ENCODE results near the gene SMYD3. TPM values are rescaled to one million over a fixed set of nuclear protein-coding genes. Genes with fewer than 3 reads are reported as not detected.

SMYD3 gene
- total and polyA plus RNA-seq, 2 of the 13 experiments (the other 11 are each of a cell fraction or from before 2014, with no cell fraction given), result 27.7 to 35.8 TPM

DNA sequence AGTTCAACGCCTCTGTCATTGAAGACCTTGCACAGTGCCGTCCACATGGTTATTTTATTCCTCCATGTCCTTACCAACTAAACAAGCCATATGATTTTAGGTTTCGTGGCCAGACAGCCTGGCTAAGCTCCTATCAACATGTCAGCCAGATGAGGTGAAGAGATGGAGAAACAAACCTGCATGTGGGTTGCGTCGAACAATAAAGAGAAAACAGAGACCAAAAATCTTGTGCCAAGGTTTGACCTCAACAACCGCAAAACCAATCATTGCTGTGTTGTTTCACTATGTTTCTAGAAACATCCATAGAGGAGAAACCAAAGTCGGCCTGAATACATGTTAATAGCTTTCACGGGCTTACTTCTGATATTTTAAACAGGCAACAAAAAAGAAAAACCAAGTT, 544.6 kb downstream of the SMYD3 start:
- Histone ChIP-seq H3K9me3 (ENCODE audit: low read length) (no peaks in the 10 kb centered on the region), H3K27me3 (ENCODE audit: control insufficient read depth in 1 of 2, insufficient read depth in 2 of 2, low read length in 2 of 2) (no peaks in the 10 kb centered on the region), H3K4me1 (ENCODE audit: insufficient read depth, low read length) (peaks cover 14% of the 10 kb centered on the region), H3K4me3 (replicated peaks in 1 of 3; ENCODE audit: insufficient read depth in 1 of 3, low read depth in 2 of 3, low read length in 3 of 3) (no peak overlapping the region), H4K20me1 (ENCODE audit: insufficient read depth, low read length) (no peaks in the 10 kb centered on the region), H3K4me2 (ENCODE audit: low read depth, low read length) (no peak overlapping the region), H3K27ac (ENCODE audit: extremely low read length, insufficient read depth, low read length) (no peak overlapping the region), H3K36me3 (replicated peaks in 1 of 2; ENCODE audit: control insufficient read depth in 1 of 2, insufficient read depth in 2 of 2, low read length in 2 of 2) (no peaks in the 10 kb centered on the region), H3K9ac (ENCODE audit: insufficient read depth, low read depth, low read length) (no peak overlapping the region), H3K79me2 (ENCODE audit: insufficient read depth, low read length) (no peaks in the 10 kb centered on the region), H2AFZ (ENCODE audit: low read length) (no peak overlapping the region)
- DNase-seq (ENCODE audit: low spot score) (no peak), FAIRE-seq (no peak), ATAC-seq (no peak)
- in situ Hi-C loops (cut with HindIII; ENCODE audit: extremely low pct_ligation_motif_present, low pct_unique_long_range_greater_than_20kb) (no loop called here), intact Hi-C loops (cut with micrococcal nuclease; ENCODE audit: unreplicated experiment) (no loop called here)
- WGBS (ENCODE audit: low lambda C conversion rate), result 92% methylated on average over 8 of the region's 8 CpGs
- CTCF ChIA-PET (ENCODE audit: low intra/inter-chr PET ratio, low total read pairs), result no interaction called here
- POLR2A ChIA-PET, result no interaction called here
- no TSS peak for BruUV-seq (replicated peaks)
- TF ChIP-seq TRIM24 (CRISPR knock-in tag; IDR thresholded peaks at IDR 0.05) (no peak), HDAC2 (CRISPR knock-in tag; IDR thresholded peaks at IDR 0.05) (no peak), CCAR2 (optimal IDR thresholded peaks at IDR 0.05; ENCODE audit: low read depth, low read length) (no peak), ZNF563 (CRISPR knock-in tag; IDR thresholded peaks at IDR 0.05) (no peak), RAD21 (CRISPR knock-in tag; IDR thresholded peaks at IDR 0.05) (no peak), ZNF556 (CRISPR knock-in tag; IDR thresholded peaks at IDR 0.05; ENCODE audit: borderline replicate concordance) (no peak)

DNA sequence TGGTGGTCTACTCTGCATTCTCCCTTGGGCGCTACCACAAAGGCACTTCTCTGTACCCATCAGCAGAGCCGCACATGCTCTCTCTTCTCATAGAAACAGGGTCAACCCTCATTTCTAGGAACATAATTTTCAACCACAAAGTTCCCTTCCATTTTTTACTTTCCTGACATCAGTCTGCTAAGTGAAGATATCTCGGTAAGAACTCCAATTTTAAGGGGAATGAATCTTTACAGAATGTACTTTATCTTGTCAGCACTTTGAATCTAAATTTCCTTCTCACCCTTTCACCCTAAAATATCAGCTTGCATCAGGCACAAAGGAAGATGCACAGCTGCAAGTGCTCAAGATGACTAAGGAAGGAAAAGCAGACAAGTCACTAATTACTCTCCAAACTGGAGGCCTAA, 545.9 kb downstream of the SMYD3 start:
- in situ Hi-C loops (cut with HindIII; ENCODE audit: extremely low pct_ligation_motif_present, low pct_unique_long_range_greater_than_20kb) (no loop called here), intact Hi-C loops (cut with micrococcal nuclease; ENCODE audit: unreplicated experiment) (no loop called here)
- ChIA-PET POLR2A (no interaction called here), CTCF (ENCODE audit: low intra/inter-chr PET ratio, low total read pairs) (no interaction called here)
- Histone ChIP-seq H3K36me3 (replicated peaks in 1 of 2; ENCODE audit: control insufficient read depth in 1 of 2, insufficient read depth in 2 of 2, low read length in 2 of 2) (no peaks in the 10 kb centered on the region), H3K27ac (ENCODE audit: extremely low read length, insufficient read depth, low read length) (no peak overlapping the region), H3K4me3 (replicated peaks in 1 of 3; ENCODE audit: insufficient read depth in 1 of 3, low read depth in 2 of 3, low read length in 3 of 3) (no peak overlapping the region), H3K27me3 (ENCODE audit: control insufficient read depth in 1 of 2, insufficient read depth in 2 of 2, low read length in 2 of 2) (no peaks in the 10 kb centered on the region), H3K9me3 (ENCODE audit: low read length) (no peaks in the 10 kb centered on the region), H3K79me2 (ENCODE audit: insufficient read depth, low read length) (no peaks in the 10 kb centered on the region), H3K4me1 (ENCODE audit: insufficient read depth, low read length) (peaks cover 14% of the 10 kb centered on the region), H2AFZ (ENCODE audit: low read length) (no peak overlapping the region), H4K20me1 (ENCODE audit: insufficient read depth, low read length) (no peaks in the 10 kb centered on the region), H3K9ac (ENCODE audit: insufficient read depth, low read depth, low read length) (no peak overlapping the region), H3K4me2 (ENCODE audit: low read depth, low read length) (no peak overlapping the region)
- ATAC-seq (no peak), FAIRE-seq (no peak), DNase-seq (ENCODE audit: low spot score) (no peak)
- WGBS (ENCODE audit: low lambda C conversion rate), result 93% methylated on average over 3 of the region's 3 CpGs
- no TSS peak for BruUV-seq (replicated peaks)
- TF ChIP-seq ZNF589 (CRISPR knock-in tag; conservative IDR thresholded peaks at IDR 0.05), result no peak
- TF ChIP-seq KLF12 (CRISPR knock-in tag; IDR thresholded peaks at IDR 0.05; ENCODE audit: borderline replicate concordance), result no peak
- no peak for TF ChIP-seq CHD4 (IDR thresholded peaks at IDR 0.05; ENCODE audit: borderline replicate concordance, low read length)
- TF ChIP-seq NONO (IDR thresholded peaks at IDR 0.05), result no peak
- no peak for TF ChIP-seq NONO (CRISPR knock-in tag; conservative IDR thresholded peaks at IDR 0.05)
- TF ChIP-seq KAT8 (CRISPR knock-in tag; IDR thresholded peaks at IDR 0.05), result no peak
